GM12873 (cell line): Measurements from ENCODE around the gene DNAI4.

Source experiments
- TF ChIP-seq, protein P1 (sequence below): IDR thresholded peaks from 2 replicates; pipeline ENCODE4 v1.5.1; 2012; ENCODE audit warnings: low read depth, mild to moderate bottlenecking, moderate library complexity, low read length, control low read depth; ENCODE audit not compliant: insufficient read depth; ENCODE audit errors: missing control alignments

The DNAI4 gene

DNA sequence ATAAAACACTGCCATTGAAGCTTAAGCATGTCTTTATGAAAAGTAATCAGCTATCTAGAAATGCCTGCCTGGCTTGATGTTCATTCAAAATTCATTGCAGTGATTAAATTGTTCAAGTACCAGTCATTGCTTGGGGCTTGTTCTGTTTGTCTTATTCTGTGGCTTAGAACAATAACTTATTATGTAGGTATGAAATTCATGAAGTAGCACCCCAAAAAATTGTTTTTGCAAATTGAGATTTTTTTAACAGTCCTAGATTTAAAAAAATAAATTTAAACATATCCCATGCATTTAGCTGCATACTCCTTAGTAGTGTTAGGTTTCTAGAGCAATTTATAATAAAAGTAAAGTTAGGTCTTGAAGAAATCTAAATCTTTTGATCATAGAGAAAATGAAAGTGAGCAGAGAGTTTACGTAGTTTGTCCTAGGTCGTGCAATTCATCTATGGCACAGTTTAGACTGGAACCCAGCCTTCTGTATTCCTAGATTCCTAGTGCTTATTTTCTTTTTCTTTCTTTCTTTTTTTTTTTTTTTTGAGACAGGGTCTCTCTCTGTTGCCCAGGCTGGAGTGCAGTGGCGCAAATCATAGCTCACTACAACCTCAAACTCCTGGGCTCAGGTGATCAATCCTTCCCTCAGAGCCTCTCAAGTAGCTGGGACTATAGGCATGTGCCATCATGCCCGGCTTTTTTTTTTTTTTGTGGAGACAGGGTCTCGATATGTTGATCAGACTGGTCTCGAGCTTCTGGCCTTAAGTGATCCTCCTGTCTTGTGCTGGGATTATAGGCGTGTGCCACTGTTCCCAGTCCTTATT, 9.4 kb upstream of the DNAI4 start:
- TF ChIP-seq, protein P1, sequence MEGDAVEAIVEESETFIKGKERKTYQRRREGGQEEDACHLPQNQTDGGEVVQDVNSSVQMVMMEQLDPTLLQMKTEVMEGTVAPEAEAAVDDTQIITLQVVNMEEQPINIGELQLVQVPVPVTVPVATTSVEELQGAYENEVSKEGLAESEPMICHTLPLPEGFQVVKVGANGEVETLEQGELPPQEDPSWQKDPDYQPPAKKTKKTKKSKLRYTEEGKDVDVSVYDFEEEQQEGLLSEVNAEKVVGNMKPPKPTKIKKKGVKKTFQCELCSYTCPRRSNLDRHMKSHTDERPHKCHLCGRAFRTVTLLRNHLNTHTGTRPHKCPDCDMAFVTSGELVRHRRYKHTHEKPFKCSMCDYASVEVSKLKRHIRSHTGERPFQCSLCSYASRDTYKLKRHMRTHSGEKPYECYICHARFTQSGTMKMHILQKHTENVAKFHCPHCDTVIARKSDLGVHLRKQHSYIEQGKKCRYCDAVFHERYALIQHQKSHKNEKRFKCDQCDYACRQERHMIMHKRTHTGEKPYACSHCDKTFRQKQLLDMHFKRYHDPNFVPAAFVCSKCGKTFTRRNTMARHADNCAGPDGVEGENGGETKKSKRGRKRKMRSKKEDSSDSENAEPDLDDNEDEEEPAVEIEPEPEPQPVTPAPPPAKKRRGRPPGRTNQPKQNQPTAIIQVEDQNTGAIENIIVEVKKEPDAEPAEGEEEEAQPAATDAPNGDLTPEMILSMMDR = no peak

DNA sequence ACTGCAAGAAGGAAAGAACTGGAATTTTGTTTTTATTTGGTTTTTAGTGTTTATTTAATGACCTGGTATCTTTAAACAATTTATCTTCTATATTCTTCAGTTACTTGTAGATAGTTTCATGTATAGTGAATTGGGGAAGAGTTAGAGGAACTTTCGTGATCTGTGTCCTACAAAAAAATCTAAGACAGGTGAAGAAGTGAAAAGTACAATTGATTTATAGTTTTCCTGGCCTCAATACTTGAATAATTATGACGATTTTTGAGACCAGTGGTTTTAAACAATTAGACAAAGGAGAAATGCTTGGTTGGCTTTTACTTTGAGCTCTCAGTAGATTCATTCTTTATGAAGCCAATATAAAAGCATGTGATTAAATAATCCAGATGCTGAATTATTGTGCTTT, 7.6 kb upstream of the DNAI4 start:
- TF ChIP-seq, protein P1 = no peak

DNA sequence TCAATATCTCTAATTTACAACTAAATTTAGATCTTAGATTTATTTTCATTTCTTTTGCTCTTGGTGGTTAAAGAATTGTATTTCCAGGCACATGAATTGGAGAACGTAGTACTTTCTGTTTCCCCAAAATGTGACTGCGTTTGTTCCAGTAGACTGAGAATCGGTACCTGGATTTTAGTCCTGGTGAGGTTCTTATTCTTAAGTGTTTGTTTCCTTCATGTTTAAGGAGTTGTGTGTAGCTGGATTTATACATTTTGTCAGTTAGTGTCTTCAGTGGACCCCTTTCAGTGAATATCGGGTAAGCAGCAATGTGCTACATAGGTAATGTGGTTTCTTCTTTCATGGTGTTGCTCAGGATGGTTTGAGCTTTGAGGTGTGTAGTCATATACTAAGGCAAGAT, 6.9 kb upstream of the DNAI4 start:
- TF ChIP-seq, protein P1 = no peak

DNA sequence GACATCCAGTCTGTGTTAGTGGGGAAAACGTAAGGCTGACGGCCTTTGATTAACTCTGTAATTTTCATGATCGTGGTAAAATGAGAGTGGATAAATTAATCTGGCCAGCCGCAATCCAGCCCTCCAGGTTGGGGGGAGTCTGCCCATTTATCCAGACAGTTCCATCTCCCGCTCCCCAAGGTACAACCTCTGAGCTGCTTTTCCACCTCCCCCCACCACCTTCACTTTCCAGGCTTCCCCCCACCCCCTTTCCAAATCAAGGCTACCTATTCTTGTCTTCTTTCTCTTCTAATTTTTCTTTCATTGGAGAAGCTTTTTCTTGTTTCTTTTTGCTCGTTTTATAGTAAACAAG, 6.1 kb upstream of the DNAI4 start:
- TF ChIP-seq, protein P1 = no peak

DNA sequence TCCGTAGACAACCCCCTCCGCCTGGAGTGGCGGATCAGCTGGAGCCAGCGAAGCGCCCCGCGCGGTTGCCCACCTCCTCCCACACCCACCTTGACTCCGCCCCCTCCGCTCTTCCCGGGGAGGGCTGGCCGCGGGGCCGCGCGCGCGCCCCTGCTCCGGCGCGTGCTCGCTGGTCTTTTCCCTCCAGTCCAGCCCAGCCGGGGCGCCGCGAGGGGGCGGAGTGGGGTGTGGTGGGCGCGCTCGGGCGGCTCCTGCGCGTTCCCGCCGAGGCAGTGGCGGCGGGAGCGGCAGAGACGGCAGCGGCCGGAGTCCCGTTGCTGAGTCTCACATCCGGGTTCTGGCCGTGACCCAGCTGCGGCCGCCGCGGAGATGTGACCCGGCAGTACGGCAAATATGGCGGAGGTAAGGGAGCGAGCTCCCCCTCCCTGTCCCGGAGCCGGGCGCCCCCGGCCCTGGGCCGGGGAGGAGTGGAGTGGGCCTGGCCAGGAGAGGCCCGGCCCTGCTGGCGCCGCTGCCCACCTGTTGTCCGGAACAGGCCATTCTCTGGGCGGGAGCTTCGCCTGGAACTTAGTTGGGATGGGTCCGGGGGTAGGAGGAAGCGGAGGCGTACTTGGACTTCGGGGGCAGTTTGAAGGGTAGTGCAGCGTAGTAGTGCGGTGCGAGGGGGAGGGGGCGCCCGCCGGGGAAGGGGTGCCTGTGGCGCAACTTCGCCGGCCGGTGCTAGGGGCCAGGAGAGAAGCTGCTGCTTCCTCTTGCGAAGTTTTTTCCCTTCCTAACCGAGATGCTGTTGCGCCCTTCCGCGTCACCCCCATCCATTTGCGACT, 5.6 kb upstream of the DNAI4 start:
- TF ChIP-seq, protein P1 = no peak

DNA sequence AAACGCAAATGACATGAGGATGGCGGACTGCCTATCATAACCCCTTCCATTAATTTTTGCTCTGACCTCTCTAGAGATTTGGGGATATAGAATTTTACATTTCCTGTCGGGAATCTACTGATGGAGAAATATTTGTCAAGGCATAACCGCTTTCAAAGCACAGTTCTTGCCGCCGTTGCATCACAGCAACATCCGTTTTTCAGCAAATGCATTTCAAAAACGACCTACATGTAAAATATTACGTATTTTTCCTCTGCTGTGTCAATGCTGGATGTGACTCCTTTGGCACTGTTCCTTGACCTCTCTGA, 5.0 kb upstream of the DNAI4 start:
- TF ChIP-seq, protein P1 = no peak

DNA sequence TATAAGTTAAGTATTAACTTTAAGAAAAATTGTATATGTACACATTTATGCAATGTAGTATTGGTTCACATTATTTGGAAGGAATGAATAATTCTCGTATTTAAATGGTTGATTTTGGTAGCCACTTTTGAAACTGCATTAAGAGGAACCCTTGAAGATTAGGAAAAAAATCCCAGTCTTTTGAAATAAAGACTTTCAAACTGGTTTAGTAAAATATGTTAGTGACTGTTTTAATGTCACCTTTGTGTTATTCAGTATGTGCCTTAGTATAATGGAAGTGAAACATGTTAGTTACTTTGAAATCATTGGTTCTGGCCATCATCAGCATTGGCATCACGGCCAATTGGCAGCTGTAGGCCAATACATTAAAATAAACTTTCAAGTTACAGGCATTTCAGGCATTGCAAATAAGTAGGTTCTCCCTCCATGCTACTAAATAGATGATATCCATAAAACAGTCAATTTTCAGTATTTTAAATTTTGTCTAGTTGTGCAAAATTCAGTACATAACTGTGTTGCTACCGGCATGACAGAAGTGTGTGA, 4.6 kb upstream of the DNAI4 start:
- TF ChIP-seq, protein P1 = no peak
